Mucosa of descending colon (tissue), 3 donors: ENCODE data around the gene ATF7. TPM values are rescaled to one million over a fixed set of nuclear protein-coding genes. Genes with fewer than 3 reads are reported as not detected.

Source experiments
- ATAC-seq: fragments of 200-7000 bp; cut with Tn5 transposase; one replicate; pipeline ENCODE4 v1.9.1; 2020; ENCODE audit warnings: mild to moderate bottlenecking, moderate library complexity
- DNase-seq, 3 donors: peaks; one replicate each; pipeline ENCODE4 v3.0.0-alpha.2; 2020
- H3K36me3 ChIP-seq: fragments of 200-600 bp; one replicate; pipeline ENCODE4 v1.8.0; 2021; ENCODE audit warnings: low read depth, mild to moderate bottlenecking
- H3K4me1 ChIP-seq: fragments of 200-600 bp; one replicate; pipeline ENCODE4 v1.8.0; 2021; ENCODE audit warnings: low read depth, mild to moderate bottlenecking
- H3K4me3 ChIP-seq: fragments of 200-600 bp; one replicate; pipeline ENCODE4 v1.8.0; 2021; ENCODE audit warnings: mild to moderate bottlenecking
- H3K9me3 ChIP-seq: fragments of 200-600 bp; one replicate; pipeline ENCODE4 v1.8.0; 2021; ENCODE audit warnings: mild to moderate bottlenecking
- intact Hi-C, 2 donors: fragments of 100-400 bp; cut with DNase I in 1 of 2; cut with micrococcal nuclease in 1 of 2; formaldehyde crosslinking; loops; one replicate each; pipeline versions ENCODE4 v1.11.0 to v1.11.1; 2022; cut with DNase I, micrococcal nuclease
- total RNA-seq, 3 donors: library from RNA; stranded (reverse); fragmentation: NEBNext Ultra II Directional in 2 of 3; extraction: Animal tissue kit (Norgen Biotek cat#: 25700) in 2 of 3; gene quantifications; one replicate each; pipeline versions ENCODE4 v1.2.1 to v1.2.4, GENCODE V29; 2021 to 2023
- TF ChIP-seq, protein P1 (sequence below): fragments of 200-600 bp; IDR thresholded peaks from one replicate; pipeline ENCODE4 v1.8.0; 2022; ENCODE audit warnings: antibody characterized with exemption, mild to moderate bottlenecking
- donor health status: DM: no; HTN: no; CAD: no; lungs with moderate emphysema.
- donor health status: DM: no; HTN: no; CAD: no.
- donor health status: DM: no; HTN: yes; CAD: no.

ATF7 gene
- total RNA-seq, 3 donors from 2014 or later: 35.6 to 50.9 (median 42.8) TPM

DNA sequence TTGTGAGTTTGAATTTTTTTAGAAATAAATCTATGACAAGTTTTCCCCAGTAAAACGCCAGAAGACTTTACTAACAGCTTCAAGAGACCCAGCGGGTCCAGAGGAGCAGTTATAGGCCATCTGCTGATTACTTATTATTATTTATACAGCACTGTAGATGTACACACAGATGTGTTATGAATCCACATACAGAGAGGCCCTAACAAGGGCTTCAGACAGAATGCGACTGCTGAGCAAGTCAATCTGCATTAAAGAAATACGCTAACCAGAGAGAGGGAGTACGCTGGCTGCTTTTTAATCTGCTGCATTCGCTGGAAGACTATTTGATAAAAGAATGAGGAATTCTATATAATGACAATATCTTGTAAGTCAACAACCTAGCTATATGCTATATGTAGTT lies 32.5 kb downstream of the ATF7 start:
- DNase-seq: no peak
- H3K36me3 ChIP-seq: peaks cover 3% of the 10 kb centered on the region
- peaks cover 21% of the 10 kb centered on the region for H3K4me1 ChIP-seq
- TF ChIP-seq, protein P1, sequence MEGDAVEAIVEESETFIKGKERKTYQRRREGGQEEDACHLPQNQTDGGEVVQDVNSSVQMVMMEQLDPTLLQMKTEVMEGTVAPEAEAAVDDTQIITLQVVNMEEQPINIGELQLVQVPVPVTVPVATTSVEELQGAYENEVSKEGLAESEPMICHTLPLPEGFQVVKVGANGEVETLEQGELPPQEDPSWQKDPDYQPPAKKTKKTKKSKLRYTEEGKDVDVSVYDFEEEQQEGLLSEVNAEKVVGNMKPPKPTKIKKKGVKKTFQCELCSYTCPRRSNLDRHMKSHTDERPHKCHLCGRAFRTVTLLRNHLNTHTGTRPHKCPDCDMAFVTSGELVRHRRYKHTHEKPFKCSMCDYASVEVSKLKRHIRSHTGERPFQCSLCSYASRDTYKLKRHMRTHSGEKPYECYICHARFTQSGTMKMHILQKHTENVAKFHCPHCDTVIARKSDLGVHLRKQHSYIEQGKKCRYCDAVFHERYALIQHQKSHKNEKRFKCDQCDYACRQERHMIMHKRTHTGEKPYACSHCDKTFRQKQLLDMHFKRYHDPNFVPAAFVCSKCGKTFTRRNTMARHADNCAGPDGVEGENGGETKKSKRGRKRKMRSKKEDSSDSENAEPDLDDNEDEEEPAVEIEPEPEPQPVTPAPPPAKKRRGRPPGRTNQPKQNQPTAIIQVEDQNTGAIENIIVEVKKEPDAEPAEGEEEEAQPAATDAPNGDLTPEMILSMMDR: no peak
- ATAC-seq: no peak
- H3K9me3 ChIP-seq: no peaks in the 10 kb centered on the region
- intact Hi-C loops: no loop called here
- H3K4me3 ChIP-seq: no peak overlapping the region

DNA sequence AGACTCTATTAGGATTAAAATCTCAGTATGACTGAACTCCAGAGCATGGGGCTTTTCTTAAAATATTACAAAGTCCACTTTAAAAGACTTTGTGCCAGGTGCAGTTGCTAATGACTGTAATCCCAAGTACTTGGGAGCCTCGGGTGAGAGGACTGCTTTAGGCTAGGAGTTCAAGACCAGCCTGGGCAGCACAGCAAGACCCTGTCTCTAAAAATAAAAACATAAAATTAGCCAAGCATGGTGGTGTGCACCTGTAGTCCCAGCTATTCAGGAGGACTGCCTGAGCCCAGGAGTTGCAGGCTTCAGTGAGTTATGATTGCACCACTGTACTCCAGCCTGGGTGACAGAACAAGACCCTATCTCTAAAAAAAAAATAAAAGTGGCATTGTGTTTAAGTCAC lies 33.2 kb downstream of the ATF7 start:
- Histone ChIP-seq H3K4me1 (peaks cover 21% of the 10 kb centered on the region), H3K9me3 (no peaks in the 10 kb centered on the region), H3K36me3 (peaks cover 3% of the 10 kb centered on the region), H3K4me3 (no peak overlapping the region)
- no peak for ATAC-seq
- DNase-seq: no peak
- TF ChIP-seq, protein P1: no peak
- intact Hi-C loops: no loop called here

DNA sequence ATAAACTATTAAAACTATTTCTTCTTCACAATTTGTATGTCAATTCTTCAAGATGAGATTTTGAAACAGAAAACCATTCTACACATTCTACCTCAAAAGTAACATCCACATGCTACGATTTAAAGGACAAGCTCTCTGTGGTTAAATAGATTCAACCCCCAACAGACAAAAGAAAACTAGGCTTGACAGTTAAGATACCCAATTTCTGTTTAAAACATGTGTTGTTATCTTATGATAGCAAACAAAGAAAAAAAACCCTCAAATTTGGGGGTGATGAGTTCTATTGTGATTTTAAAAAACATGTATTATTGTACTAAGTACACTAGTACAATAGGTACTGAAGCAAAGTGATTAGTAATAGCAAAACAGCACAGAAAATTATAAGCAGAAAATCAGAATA lies 33.8 kb downstream of the ATF7 start:
- H3K9me3 ChIP-seq: no peaks in the 10 kb centered on the region
- H3K4me1 ChIP-seq: peaks cover 21% of the 10 kb centered on the region
- TF ChIP-seq, protein P1: no peak
- intact Hi-C loops: no loop called here
- peaks cover 3% of the 10 kb centered on the region for H3K36me3 ChIP-seq
- DNase-seq: no peak
- no peak overlapping the region for H3K4me3 ChIP-seq
- no peak for ATAC-seq

DNA sequence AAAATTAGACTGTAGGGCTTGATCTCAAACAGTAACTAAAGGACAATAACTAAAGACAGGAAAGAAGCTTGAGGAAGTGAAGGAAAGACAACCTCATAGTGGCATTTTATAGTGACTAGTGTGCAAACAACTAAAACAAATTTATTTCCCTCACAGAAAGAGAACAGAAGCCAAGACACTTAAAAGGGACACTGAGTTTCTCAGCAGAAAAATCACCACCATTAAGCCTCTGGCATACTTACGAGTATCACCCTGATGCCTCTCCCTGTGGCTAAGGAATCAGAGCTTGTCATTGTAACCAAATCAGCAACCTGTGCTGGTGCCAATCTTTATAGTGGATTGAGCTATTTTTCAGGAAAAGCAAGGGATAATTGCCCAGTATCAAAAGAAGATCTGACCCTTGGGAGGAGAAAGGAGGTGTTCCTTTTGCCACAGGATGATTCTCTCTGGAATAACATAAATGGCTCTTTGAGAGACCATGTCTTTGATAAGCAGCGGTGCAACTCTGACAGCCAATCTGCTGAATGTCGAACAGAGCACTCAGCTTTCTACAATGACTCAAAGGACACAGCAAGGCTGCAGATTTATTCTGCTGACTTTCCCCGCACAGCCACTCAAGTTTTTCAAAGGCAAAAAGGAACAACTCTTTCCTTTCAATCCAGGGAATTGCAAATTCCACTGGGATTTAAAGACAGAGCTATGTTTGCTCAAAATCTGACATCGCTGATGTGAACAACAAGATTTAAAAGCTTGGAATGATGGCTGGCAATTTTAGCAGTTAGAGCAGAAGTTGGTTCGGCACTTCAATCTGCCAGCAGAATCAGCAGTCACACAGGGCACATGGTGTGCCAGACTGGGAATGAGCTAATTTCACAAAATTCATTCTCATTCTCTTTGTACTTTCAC lies 34.6 kb downstream of the ATF7 start:
- Histone ChIP-seq H3K4me3 (no peak overlapping the region), H3K9me3 (no peaks in the 10 kb centered on the region), H3K36me3 (peaks cover 3% of the 10 kb centered on the region), H3K4me1 (peaks cover 21% of the 10 kb centered on the region)
- ATAC-seq (peak; percentile 70), DNase-seq (no peak)
- intact Hi-C loops: no loop called here
- TF ChIP-seq, protein P1: no peak

DNA sequence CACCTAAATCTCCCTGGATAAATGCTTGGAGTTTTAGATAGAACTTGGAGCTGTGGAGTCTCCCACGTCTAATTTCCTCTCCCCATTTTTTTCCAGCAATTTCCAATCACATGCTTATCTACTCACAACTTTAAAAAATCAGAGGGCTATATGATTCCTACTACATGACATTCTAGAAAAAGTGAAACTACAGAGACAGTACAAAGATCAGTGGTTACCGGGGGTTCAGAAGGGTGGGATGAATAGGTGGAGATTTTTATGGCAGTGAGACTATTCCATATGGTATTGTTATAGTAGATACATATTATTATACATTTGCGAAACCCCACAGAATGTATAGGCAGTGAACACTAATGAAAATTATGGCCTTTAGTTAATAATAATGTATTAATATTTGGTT lies 35.5 kb downstream of the ATF7 start:
- Histone ChIP-seq H3K36me3 (peaks cover 3% of the 10 kb centered on the region), H3K9me3 (no peaks in the 10 kb centered on the region), H3K4me3 (no peak overlapping the region), H3K4me1 (peaks cover 21% of the 10 kb centered on the region)
- TF ChIP-seq, protein P1: no peak
- ATAC-seq: peak; percentile 58
- intact Hi-C loops: no loop called here
- no peak for DNase-seq
